ENCODE measurements around the gene MRPL12. TPM values are rescaled to one million over a fixed set of nuclear protein-coding genes. Genes with fewer than 3 reads are reported as not detected.
A peak's percentile ranks its signal among the peaks of the same experiment; 100 is the strongest.

The MRPL12 gene
- total and polyA plus RNA-seq, 9 of the 15 experiments (the other 6 are each of a cell fraction or from before 2014, with no cell fraction given) = 0.94 to 338 (median 100) TPM

DNA sequence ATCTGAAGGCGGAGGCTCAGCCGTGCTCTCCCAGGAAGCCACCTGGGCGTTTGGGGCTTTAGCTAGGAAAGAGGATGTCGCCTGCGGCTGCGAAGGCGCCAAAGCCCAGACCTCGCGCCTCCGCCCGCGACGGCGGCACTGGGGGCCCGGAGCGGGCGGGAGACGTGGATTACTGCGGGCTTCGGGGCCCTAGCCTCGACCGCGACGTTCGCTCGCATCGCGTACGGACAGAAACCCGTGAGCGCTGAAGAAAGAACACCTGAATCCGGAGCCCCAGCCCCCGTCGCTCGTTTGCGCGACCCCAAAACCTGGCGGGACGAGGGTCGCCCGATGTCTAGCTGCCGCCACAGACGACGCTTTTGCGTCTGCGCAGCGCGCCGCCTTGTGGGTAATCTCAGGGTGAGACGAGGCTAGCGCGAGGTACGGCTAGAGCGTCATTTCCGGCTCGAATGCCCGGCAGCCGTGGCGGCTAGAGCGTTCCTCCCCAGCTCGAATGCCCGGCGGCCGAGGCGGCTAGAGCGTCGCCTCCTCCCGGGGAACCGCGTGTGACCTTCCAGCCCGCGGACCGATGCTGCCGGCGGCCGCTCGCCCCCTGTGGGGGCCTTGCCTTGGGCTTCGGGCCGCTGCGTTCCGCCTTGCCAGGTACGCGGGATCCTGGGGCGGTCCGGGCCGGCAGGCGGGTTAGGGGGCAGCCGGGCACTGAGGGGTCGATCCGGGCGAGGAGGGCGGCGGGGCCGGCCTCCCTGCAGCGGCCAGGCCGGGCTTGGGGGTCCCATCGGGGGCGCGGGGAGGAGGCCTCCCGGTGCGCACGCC is at the start of gene MRPL12 (continued):
- TF ChIP-seq HNRNPL (IDR thresholded peaks at IDR 0.05; ENCODE audit: low read depth, low read length) (peak; percentile 75; the same call in 1 of the 2 replicates), TRIM28 (IDR thresholded peaks at IDR 0.05) (no peak), E2F8 (IDR thresholded peaks at IDR 0.05; ENCODE audit: low read depth, partially characterized antibody) (peak; percentile 58), FOSL1 (tag; conservative IDR thresholded peaks at IDR 0.05) (no peak; the same call in 1 of the 2 replicates), ZNF282 (CRISPR knock-in tag; IDR thresholded peaks at IDR 0.05) (no peak), ELF4 (CRISPR knock-in tag; IDR thresholded peaks at IDR 0.05) (no peak), POLR2AphosphoS2 (IDR thresholded peaks at IDR 0.05; ENCODE audit: low read length) (no peak), CCAR2 (IDR thresholded peaks at IDR 0.05; ENCODE audit: low read depth, low read length) (no peak), FOXK1 (CRISPR knock-in tag; IDR thresholded peaks at IDR 0.05; ENCODE audit: borderline replicate concordance) (peak; percentile 70; the same call in 1 of the 2 replicates), KDM2B (CRISPR knock-in tag; IDR thresholded peaks at IDR 0.05) (peak; percentile 31; the same call in 1 of the 2 replicates), RFX1 (IDR thresholded peaks at IDR 0.05) (no peak), ZFP36 (IDR thresholded peaks at IDR 0.05; ENCODE audit: low read depth, low read length, partially characterized antibody) (no peak), ETS2 (tag; IDR thresholded peaks at IDR 0.05; ENCODE audit: borderline replicate concordance, poor library complexity, severe bottlenecking) (no peak), PBX2 (CRISPR knock-in tag; IDR thresholded peaks at IDR 0.05; ENCODE audit: low read depth) (no peak), PBX2 (tag; conservative IDR thresholded peaks at IDR 0.05; ENCODE audit: low read depth) (no peak), BACH1 (tag; IDR thresholded peaks at IDR 0.05) (no peak), ARID2 (IDR thresholded peaks at IDR 0.05) (no peak), L3MBTL2 (IDR thresholded peaks at IDR 0.05) (peak; percentile 94), PHF20 (IDR thresholded peaks at IDR 0.05; ENCODE audit: partially characterized antibody) (peak; percentile 79), MECOM (CRISPR knock-in tag; IDR thresholded peaks at IDR 0.05) (no peak), ZNF311 (CRISPR knock-in tag; IDR thresholded peaks at IDR 0.05) (no peak), ETV5 (CRISPR knock-in tag; IDR thresholded peaks at IDR 0.05; ENCODE audit: low read depth) (peak; percentile 91), ZNF3 (CRISPR knock-in tag; IDR thresholded peaks at IDR 0.05) (no peak), NCOA4 (IDR thresholded peaks at IDR 0.05; ENCODE audit: partially characterized antibody) (no peak), C11orf30 (IDR thresholded peaks at IDR 0.05; ENCODE audit: low read depth) (peak; percentile 93), GATA2 (CRISPR knock-in tag; IDR thresholded peaks at IDR 0.05) (no peak)
